ENCODE measurements around the gene FLT3LG.
"Not testable (repeated sequence)": the region's sequence is repeated elsewhere in the genome, so short reads cannot be mapped to it uniquely, and the experiment has no call there.

The FLT3LG gene

GRCh38 chr19:49463960-49464740 is 9.9 kb upstream of the FLT3LG start:
- DNase-seq = no peak

- DNase-seq = no peak
Measured at GRCh38 chr19:49465371-49465770, 8.6 kb upstream of the FLT3LG start.

GRCh38 chr19:49468199-49468598 is 5.8 kb upstream of the FLT3LG start:
- DNase-seq = no peak

- no peak for DNase-seq
Measured at GRCh38 chr19:49468746-49469447, 5.1 kb upstream of the FLT3LG start.

GRCh38 chr19:49469828-49470614 is 4.0 kb upstream of the FLT3LG start:
- no peak for DNase-seq

- DNase-seq = no peak
Measured at GRCh38 chr19:49470615-49470978, 3.4 kb upstream of the FLT3LG start.

- no peak for DNase-seq
Measured at GRCh38 chr19:49472936-49473335, 1.1 kb upstream of the FLT3LG start.

GRCh38 chr19:49473501-49473867 is 531 bp upstream of the FLT3LG start:
- not testable (repeated sequence) for DNase-seq

- DNase-seq = no peak
Measured at GRCh38 chr19:49474542-49474924, 518 bp downstream of the FLT3LG start.

GRCh38 chr19:49475191-49475917 is 1.3 kb downstream of the FLT3LG start:
- no peak for DNase-seq

GRCh38 chr19:49475995-49476880 is 2.2 kb downstream of the FLT3LG start:
- DNase-seq = no peak

GRCh38 chr19:49479975-49480628 is 6.1 kb downstream of the FLT3LG start:
- DNase-seq = no peak

GRCh38 chr19:49481020-49481683 is 7.1 kb downstream of the FLT3LG start:
- DNase-seq = no peak

GRCh38 chr19:49486232-49486631 is 12.2 kb downstream of the FLT3LG start:
- no peak for DNase-seq

- no peak for DNase-seq
Measured at GRCh38 chr19:49486710-49487276, 12.8 kb downstream of the FLT3LG start.

- DNase-seq = peak; percentile 79
Measured at GRCh38 chr19:49487277-49488045, 13.4 kb downstream of the FLT3LG start, which contains the start of gene RPL13A. Gene RPL13A, plus strand, starts transcription at chr19:49487608. Its CDS starts 22 bp downstream, at chr19:49487630.

GRCh38 chr19:49488046-49488862 is 14.2 kb downstream of the FLT3LG start:
- no peak for DNase-seq

GRCh38 chr19:49488863-49489537 is 15.0 kb downstream of the FLT3LG start:
- DNase-seq = no peak
